ENCODE measurements around the gene TNFRSF11A.

GRCh38 chr18:62284637-62285036 is 40.5 kb upstream of the TNFRSF11A start:
- TF ChIP-seq GABPA (IDR thresholded peaks at IDR 0.05; ENCODE audit: low read depth): no peak
- no peak for TF ChIP-seq CTCF (IDR thresholded peaks at IDR 0.05; ENCODE audit: insufficient read depth, low read length)

All from HL-60 (cell line).